DLD1 (cell line): ENCODE measurements around the gene ALAD.
"Not testable (repeated sequence)": the region's sequence is repeated elsewhere in the genome, so short reads cannot be mapped to it uniquely, and the experiment has no call there.

Experiments
- in situ Hi-C: cut with HindIII; loops from 2 replicates; pipeline ENCODE4 v1.10.0; 2017; ENCODE audit warnings: low sequenced_read_pairs

The ALAD gene

DNA sequence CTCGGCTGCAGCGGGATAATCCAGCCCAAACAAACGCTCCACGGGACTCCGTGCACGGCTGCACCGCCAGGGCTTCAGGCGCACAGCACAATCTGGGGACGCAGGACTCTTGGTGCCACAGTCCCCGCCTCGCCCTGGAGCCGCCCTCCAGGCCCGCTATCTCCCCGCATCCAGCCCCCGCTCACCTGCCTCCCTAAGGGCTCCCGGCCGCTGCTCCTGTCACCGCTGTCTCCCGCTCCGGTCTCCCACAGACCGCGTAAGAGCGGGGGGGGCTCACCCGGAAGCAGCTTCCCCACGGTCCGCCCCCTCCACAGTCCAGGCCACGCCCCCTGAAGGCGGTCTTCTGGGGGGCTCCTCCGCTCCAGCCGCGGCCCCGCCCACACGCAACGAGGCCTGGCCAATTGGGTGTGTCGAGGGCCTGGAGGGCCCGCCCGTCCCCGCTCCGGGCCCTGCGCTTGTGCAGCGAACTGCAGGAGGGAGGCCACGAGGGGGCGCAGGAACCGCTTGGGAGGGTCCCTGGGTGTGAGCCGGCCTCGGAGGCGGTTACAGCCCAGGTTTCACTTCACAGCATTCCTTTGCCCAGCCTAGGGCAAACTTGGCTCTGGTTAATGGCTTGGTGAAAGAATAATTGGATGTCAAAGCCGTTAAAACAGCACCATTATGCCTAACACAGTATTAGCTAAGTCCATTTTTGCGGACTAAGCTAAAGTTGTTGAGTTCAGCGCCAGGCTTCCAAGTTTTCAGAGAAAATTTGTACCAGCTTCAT is at the start of gene ALAD:
ALAD (minus strand) TSS at position 258 of the 766 bp plus-strand sequence. CDS start 7,725 bp downstream, outside the sequence.
- in situ Hi-C loops = loop anchor here (25.0 kb wide), 1 partner anchor 261 kb away; no protein-coding TSS in a partner anchor

DNA sequence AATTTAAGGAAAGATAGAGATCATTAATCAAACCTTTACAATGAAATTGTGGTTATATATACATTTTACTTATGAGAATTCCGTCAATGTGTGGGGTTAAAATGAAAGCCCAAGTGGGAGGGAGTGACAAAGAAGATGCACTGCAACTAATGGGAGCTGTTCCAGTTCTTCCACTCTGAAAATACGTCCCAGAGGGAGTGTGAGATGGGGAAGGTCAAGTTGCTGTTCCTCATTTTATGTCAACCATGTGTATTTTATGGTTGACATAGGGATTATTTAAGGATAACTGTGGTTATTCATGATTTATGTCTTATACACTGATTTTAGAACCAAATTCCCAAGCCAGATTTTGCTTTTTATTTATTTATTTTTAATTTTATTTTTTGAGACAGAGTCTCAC is 48.3 kb upstream of the ALAD start:
- in situ Hi-C loops = no loop called here

DNA sequence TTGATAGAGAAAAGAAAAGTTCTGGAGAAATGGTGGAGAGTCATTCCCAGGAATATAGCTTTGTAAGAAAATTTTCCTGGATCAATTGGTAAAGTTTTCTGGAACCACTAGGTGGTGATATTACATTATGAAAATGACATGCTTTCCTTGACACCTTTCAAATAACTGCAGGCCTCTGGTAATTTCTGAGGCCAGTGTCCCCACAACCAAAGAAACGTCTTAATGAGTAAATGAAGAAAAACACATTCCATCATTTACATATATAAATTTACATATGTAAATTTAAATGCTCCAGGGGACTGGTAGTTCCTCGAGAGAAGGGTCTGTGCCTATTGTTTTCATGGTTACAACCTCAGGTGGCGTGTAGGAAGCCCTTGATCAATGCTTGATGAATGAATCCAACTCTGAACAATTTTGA is 45.2 kb upstream of the ALAD start:
- in situ Hi-C loops = no loop called here

DNA sequence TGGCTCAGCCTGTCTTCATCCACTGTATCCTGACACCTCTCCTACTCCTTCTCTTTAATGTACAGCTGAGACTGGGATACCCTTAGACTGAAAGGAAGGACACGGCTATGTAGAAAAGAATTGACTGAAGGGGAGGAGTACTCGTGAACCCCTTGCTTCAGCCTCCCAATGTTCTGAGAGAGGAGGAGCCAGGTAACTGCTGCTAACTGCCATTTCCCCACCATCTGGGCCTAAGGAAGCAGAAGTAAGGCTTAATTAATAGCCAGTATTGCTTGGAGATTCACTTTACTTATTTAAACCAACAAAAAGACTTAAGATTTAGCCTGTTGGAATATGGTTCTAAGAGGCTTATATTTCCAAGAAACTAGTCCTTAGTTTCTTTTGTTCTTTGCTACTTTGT is 43.7 kb upstream of the ALAD start:
- in situ Hi-C loops = no loop called here

DNA sequence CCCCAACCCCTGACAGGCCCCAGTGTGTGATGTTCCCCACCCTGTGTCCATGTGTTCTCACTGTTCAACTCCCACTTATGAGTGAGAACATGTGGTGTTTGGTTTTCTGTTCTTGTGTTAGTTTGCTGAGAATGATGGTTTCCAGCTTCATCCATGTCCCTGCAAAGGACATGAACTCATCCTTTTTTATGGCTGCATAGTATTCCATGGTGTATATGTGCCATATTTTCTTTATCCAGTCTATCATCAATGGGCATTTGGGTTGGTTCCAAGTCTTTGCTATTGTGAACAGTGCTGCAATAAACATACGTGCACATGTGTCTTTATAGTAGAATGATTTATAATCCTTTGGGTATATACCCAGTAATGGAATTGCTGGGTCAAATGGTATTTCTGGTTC is 36.6 kb upstream of the ALAD start:
- in situ Hi-C loops = not testable (repeated sequence)

DNA sequence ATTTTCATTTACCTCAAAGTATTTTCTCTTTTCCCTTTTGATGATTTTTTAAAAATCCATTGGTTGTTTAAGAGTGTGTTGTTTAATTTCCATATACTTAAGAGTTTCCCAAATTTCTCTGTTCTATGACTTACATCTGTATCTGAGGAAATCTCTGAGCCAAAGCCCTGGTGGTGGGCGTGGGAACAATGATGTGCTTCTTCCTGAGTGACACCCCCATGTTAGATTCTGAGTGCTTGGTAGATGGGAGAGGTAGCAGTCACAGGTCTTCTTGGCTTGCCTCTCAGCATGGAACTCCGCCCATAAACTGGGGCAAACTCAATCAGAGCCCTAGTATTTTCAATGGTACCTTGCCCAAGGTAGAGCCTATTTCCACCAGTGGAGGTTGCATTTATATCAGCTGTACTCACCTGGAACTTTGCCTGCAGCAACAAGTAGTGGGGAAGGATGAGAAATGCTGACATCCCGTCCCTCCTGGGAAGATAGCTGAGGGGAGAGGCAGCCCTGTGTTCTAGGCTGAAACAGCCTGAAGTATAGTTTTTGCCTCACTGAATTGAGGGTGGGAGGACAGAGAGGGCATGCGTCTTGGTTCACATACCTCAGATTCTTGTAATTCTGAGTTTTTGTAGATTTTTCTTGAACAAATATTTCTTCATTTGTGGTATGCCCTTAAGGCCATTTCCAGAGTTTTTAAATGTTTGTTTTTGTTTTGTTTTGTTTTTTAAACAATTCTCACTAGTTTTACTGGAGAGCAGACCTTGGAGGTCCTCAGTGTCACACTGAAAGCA is 35.8 kb upstream of the ALAD start:
- in situ Hi-C loops = no loop called here

DNA sequence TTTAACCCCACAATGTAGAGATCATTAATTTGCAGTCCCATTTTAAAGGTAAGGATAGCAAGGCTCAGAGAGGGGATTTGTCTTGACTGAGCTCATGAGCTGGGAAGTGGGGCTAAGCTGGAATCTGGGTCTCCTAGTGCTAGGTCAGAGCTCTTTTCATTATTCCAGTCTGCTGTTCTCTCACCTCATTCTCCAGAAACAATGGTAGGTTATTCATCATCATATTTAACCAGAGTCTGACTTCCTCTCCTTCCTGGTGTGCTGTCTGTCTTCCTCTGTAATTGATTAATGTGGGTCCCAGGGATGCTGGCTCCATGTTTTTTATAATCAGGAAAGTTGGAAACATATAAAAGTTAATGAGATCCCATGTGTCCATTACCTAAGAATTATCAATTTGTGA is 30.1 kb upstream of the ALAD start:
- in situ Hi-C loops = no loop called here

DNA sequence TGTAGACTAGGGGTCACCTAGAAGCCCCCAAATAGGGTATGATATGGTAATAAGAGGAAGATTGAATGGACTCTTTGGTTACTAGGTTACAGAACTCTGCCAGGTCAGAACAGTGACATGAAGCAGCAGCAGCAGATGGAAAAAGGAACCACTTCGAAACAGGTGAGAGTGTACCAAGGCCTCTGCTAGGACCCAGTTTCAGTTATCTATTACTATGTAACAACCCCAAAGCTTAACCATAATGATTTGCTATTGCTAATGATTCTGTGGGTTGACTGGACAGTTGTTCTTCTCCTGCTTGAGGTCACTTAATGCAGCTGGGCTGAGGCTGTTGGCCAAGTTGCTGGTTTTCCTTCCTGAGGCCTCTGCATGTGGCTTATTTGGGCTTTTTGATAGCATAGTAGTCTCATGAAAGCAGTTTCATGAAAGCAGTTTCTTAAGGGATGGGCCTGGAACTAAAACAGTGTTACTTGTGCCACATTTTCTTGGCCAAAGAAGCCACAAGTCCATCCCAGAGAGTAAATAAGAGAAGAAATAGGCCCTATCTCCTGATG is 27.1 kb upstream of the ALAD start:
- in situ Hi-C loops = no loop called here

DNA sequence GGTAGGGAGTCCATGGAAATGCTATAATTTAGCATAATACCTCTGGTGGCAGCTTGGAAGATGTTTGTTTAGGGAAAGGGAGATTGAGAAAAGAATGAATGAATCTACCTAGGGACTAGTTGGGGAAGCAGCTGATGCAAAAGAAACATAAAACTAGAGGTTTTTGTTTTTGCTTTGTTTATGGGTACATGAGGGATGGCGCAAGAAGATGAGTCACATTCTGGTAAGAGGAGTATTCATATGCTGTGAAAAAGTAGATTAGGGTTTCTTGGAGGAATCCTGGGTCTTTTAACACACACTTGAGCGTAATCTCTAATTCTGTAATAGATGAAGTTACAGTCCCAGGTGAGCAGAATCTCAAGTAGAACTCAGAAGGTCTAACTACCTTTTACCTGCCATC is 26.5 kb upstream of the ALAD start:
- in situ Hi-C loops = no loop called here

DNA sequence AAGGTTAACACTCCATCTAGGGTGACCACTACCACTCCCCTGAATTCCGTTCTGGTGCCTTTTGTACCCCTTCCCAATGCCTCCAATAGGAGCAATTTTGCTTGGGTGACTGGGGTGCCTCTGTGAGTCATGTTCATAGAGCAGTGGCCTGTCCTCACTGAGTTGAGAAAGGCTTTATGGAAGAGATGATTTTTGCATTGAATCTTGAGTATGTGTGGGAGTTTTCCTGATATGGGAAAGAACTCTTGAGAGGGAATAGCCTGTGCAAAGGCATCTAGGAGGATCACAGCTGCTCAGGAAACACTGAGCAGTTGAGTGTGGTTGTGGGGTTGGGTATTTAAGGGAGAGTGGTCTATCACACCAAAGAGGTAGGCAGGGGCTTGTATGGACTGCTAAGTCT is 25.6 kb upstream of the ALAD start:
- in situ Hi-C loops = no loop called here

DNA sequence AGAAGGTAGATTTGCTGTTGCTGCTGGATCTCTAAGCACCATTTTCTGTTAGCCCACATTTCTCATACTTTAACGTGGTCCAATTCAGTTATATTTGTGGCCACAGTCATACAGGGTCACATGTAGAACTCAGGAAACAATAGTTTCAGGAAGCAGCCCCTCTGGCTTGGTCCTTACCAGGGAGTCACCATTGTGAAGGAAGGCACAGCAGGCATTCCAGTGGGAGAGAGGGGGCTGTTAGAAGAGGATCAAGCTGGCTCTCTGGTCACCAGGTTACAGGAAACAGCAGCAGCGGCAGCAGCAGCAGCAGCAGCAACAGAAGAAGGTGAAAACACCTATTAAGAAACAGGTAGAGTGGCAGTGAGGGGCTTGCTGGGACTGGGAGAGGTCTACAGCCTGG is 24.0 kb upstream of the ALAD start:
- in situ Hi-C loops = no loop called here

DNA sequence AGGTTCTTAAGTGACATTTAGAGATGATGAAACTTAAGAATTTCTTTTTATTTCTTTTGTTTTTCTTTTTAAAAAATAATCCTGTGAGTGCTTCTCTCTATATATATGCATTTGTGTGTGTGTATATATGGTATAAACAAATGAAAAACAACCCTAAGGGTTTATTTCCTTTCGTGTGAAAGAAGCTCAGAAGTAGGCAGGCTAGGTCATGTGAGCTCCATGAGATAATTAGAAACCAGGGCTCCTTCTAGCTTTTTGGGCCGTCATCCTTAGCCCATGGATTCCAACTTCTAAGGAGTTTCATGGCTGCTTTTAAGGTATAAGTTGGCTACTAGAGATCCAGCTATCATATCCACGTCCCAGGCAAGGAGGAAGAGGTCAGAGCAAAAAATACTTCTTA is 20.6 kb upstream of the ALAD start:
- in situ Hi-C loops = loop anchor here (25.0 kb wide), 1 partner anchor 241 kb away; no protein-coding TSS in a partner anchor

DNA sequence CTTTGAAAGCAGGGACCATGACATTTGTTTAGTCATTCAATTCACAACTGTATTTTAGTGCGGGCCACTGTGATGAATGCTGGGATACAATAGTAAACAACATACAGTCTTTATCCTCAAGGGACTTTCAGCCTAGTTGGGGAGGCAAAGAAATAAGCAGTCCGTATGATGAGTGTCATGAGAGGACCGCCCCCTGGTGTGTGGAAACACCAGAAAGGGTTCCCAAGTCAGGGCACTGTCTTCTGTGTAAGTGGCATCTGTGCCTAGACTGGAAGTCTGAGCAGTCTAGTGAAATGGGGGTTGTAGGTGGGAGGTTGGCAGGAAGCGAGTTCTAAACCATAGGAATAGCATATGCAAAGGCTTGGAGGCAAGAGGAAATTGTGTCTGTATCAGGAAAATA is 16.3 kb upstream of the ALAD start:
- in situ Hi-C loops = loop anchor here (25.0 kb wide), 1 partner anchor 245 kb away; no protein-coding TSS in a partner anchor

DNA sequence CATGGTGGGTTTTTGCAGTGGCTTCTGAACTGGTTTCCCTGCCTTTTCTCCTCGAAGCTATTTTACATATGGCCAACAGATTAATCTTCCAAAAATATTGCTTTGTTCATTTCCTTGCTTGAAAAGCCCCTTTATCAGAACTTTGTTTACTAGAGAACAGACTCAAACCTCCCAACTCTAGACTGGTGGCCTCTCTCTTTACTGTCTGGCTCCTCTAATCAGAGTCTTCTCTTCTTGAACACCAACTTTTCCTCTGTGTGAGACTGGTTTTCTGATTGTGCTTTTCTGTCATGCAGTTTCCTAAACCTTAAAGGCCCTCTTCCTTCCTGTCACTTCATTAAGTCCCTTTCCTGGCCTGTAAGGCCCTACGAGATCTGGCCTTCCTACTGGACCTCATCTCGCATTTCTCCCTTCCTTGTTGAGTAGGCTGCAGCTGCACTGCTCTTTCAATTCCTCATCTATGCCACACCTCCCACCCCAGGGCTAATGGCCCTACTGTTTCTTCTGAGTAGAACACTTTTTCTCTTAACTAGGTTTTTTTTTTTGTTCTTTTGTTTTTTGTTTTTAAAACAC is 15.2 kb upstream of the ALAD start:
- in situ Hi-C loops = loop anchor here (25.0 kb wide), 1 partner anchor 246 kb away; no protein-coding TSS in a partner anchor

DNA sequence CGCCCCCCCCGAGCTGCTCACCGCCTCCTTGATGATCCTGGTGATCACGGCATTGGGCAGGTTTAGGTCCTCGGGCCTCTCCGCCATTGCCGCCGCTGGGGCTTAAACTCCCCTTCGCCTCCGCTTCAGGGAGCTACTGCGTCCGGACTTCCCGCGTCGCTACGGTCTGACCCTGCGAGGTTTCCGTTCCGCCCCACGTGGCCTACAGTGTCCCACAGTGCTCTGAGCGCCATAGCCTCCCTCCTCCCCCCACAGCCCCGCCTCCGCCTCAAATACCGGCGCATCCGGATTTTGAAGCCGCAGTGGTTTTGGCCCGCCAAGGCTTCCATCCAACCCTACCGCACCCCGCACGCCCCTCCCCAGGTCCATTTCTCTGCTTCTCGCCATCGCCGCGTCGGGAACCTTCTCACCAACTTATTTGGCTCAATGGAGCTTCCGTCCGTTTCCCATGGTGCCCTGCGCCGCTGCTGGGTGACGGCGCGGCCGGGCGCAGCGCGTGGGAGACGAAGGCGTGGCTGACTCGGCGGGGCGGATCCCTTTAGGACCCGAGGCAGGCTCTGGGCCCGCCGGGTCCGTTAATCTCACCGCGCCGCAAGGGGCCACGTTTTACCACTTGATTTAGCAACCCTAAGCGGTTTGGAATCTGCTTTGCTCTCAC is 9.3 kb upstream of the ALAD start, which contains the start of the genes C9orf43 and POLE3:
C9orf43 (plus strand) TSS at position 541 of the 658 bp plus-strand sequence. CDS start 2,747 bp downstream, outside the sequence.
POLE3 (minus strand) TSS at position 469 of the 658 bp plus-strand sequence; CDS start at position 87, 382 bp downstream.
- in situ Hi-C loops = loop anchor here (25.0 kb wide), 1 partner anchor 252 kb away; no protein-coding TSS in a partner anchor

DNA sequence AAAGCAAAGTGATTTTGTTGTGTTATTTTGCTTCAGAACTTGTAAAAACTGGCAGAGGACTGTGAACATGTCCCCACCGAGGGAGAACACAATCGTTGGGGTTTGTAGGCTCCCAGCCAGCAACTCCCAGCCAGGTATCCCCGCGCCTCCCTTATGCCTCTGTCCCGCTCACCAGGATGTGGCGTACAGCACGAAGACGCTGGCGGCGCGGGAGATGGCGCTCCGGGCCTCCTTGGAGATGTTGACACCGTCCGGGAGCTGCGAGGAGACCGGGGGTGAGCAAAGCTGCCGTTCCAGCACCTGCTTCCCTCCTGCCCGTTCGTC is 8.8 kb upstream of the ALAD start:
- in situ Hi-C loops = loop anchor here (25.0 kb wide), 1 partner anchor 252 kb away; no protein-coding TSS in a partner anchor

DNA sequence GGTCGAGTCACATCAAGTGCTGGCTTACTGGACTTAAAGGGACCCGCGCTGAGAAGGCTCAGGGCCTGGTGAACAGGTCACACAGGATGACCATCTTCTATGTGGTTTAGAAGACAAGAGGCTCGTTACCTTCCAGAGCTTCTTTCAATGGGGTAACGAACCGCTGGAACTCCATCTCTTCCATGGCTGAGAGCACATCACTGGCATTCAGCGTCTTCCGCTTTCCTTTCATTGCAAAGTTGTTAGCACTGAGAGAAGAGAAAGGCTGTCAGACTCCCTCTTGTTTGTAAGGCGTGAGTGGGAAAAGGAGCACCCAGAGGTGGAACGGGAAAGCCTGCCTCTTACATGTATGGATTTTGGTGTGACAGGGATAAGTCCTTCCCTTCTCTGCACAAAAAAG is 8.4 kb upstream of the ALAD start:
- in situ Hi-C loops = loop anchor here (25.0 kb wide), 1 partner anchor 253 kb away; no protein-coding TSS in a partner anchor

DNA sequence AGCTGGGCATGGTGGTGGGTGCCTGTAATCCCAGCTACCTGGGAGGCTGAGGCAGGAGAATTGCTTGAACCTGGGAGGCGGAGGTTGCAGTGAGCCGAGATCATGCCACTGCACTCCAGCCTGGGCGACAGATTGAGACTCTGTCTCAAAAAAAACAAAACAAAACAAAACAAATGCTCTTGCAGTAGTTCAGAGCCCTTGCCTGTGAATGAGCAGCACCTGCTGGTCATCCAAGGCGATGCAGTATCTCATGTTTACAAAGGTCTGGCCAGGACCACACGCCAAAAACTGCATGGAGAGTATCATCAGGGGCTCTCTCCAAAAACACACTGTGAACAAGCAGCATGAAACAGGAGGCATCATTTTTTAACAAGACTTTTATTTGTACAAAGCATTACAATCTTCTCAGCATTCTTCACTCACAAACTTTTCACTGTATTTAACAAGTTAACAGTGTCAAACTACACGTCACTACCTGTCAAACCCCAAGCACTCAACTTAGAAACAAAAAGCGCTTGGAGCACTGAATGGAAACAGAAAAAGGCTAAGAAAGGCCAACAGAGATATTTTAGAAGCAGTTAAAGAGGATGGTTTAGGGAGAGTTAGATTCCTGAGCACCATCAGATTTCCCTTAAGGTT is 5.9 kb upstream of the ALAD start:
- in situ Hi-C loops = loop anchor here (25.0 kb wide), 1 partner anchor 255 kb away; no protein-coding TSS in a partner anchor

DNA sequence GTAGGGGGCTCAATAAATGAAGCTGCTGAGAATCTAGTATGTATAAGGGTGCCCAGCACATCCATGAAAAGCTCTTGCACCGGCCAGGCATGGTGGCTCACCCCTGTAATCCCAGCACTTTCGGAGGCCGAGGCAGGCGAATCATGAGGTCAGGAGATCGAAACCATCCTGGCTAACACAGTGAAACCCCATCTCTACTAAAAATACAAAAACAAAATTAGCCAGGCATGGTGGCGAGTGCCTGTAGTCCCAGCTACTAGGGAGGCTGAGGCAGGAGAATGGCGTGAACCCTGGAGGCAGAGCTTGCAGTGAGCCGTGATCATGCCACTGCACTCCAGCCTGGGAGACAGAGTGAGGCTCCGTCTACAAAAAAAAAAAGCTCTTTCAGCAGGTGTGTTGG is 5.3 kb upstream of the ALAD start:
- in situ Hi-C loops = loop anchor here (25.0 kb wide), 1 partner anchor 256 kb away; no protein-coding TSS in a partner anchor

DNA sequence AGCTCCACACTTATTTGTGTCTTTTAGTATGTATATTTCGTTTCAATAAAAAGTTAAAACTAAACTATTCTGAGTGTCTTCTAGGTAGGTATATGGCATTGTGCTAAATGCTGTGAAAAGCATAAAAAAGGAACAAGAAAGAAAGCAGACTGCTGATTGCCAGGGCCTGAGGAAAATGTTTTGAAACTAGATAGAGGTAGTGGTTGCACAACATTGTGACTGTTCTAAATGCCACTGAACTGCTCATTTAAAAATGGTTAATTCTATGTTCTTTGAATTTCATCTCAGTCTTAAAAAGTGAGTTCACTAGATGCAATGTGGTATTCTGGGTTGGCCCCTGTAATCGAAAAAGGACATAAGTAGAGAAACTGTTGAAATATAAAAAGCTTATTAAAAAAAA is 2.6 kb upstream of the ALAD start:
- in situ Hi-C loops = loop anchor here (25.0 kb wide), 1 partner anchor 259 kb away; no protein-coding TSS in a partner anchor
